Sigmoid colon (tissue), 7 donors: ENCODE data around the gene HADHB. TPM values are rescaled to one million over a fixed set of nuclear protein-coding genes. Genes with fewer than 3 reads are reported as not detected.

Source experiments
- DNase-seq: peaks from one replicate; pipeline ENCODE4 v3.0.0-alpha.2; 2019
- H3K27ac ChIP-seq, 4 donors: fragments of 200-600 bp; sonication (generic); one replicate each; pipeline ENCODE4 v1.5.1; 2016 to 2019; ENCODE audit warnings: mild to moderate bottlenecking in 1 of 4
- H3K27me3 ChIP-seq, 3 donors: fragments of 200-600 bp; sonication (generic); one replicate each; pipeline ENCODE4 v1.5.1; 2019; ENCODE audit warnings: mild to moderate bottlenecking in 1 of 3
- H3K36me3 ChIP-seq, 4 donors: fragments of 200-600 bp; sonication (generic); one replicate each; pipeline ENCODE4 v1.5.1; 2016 to 2019
- H3K4me1 ChIP-seq, 4 donors: fragments of 200-600 bp; sonication (generic); one replicate each; pipeline ENCODE4 v1.5.1; 2017 to 2019
- H3K4me3 ChIP-seq, 4 donors: fragments of 200-600 bp; sonication (generic); one replicate each; pipeline ENCODE4 v1.5.1; 2017 to 2019; ENCODE audit warnings: mild to moderate bottlenecking in 2 of 4, moderate library complexity in 1 of 4
- H3K9me3 ChIP-seq, 4 donors: fragments of 200-600 bp in 3 of 4; sonication (generic) in 3 of 4; one replicate each; pipeline versions ENCODE4 v1.5.1 to v1.6.1; 2013 to 2019
- EP300 ChIP-seq, 4 donors: sonication (generic); formaldehyde crosslinking; IDR thresholded peaks; one replicate each; pipeline ENCODE4 v1.6.1; 2017; ENCODE audit warnings: antibody characterized with exemption in 4 of 4
- POLR2A ChIP-seq, 2 donors: fragments of 450-650 bp; IDR thresholded peaks; one replicate each; pipeline ENCODE4 v1.6.1; 2016; ENCODE audit warnings: antibody characterized with exemption in 2 of 2, mild to moderate bottlenecking in 2 of 2, moderate library complexity in 2 of 2
- POLR2AphosphoS5 ChIP-seq, 4 donors: sonication (generic); formaldehyde crosslinking; IDR thresholded peaks; one replicate each; pipeline ENCODE4 v1.6.1; 2017; ENCODE audit warnings: antibody characterized with exemption in 4 of 4
- WGBS, 2 donors: extraction: QIAGEN DNeasy Blood & Tissue Kit; methylation state at CpG; one replicate each; pipeline ENCODE4 v1.1.7; 2013; 5-methylcytosine and 5-hydroxymethylcytosine counted together
- intact Hi-C: fragments of 100-400 bp; cut with DNase I; formaldehyde crosslinking; loops from one replicate; pipeline ENCODE4 v1.15.1; 2023
- polyA plus RNA-seq, 3 donors: library from polyadenylated mRNA; stranded (reverse); fragments of 200-250 nt; gene quantifications; one replicate each; pipeline ENCODE4 v1.2.3, GENCODE V29; 2013
- total RNA-seq, 4 donors: library from RNA; depleted of rRNA; stranded (reverse); fragments of >200 nt; gene quantifications; one replicate each; pipeline ENCODE4 v1.1.0, GENCODE V29; 2016
- TF ChIP-seq, protein P1 (sequence below), 4 experiments: fragments of 450-650 bp in 3 of 4; fragments of 200-600 bp in 1 of 4; IDR thresholded peaks; one replicate each; pipeline ENCODE4 v1.5.1; 2016 to 2019; ENCODE audit warnings: antibody characterized with exemption in 4 of 4, mild to moderate bottlenecking in 3 of 4, moderate library complexity in 2 of 4
- donor health status: healthy with polysubstance abuse.
- donor health status: Bipolar disorder and iron deficiency.
- donor health status: healthy.

Gene HADHB
- total and polyA plus RNA-seq, 7 donors = 82.8 to 212 (median 120) TPM

DNA sequence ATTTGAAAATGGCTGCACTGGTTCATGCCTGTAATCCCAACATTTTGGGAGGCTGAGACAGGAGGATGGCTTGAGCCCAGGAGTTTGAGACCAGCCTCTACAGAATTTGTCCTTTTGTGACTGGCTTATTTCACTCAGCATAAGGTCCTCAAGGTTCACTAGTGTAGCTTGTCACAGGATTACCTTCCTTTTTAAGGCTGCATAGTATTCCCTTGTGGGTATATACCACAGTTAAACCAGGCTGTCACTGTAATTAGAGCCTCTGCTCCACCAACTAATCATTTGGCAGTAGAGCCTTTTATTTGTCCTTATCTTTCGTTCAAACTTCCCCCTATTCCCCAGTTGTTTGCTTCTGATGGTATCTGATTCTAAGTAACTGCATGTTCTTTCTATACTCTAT, 50.8 kb downstream of the HADHB start:
- Histone ChIP-seq H3K27ac (no peak overlapping the region), H3K27me3 (no peaks in the 10 kb centered on the region), H3K4me1 (peaks cover 0 to 19% (median 18%) of the 10 kb centered on the region in 4 donors), H3K9me3 (no peaks in the 10 kb centered on the region), H3K36me3 (peaks cover 0 to 6% (median 0%) of the 10 kb centered on the region in 4 donors), H3K4me3 (no peak overlapping the region)
- TF ChIP-seq, protein P1, sequence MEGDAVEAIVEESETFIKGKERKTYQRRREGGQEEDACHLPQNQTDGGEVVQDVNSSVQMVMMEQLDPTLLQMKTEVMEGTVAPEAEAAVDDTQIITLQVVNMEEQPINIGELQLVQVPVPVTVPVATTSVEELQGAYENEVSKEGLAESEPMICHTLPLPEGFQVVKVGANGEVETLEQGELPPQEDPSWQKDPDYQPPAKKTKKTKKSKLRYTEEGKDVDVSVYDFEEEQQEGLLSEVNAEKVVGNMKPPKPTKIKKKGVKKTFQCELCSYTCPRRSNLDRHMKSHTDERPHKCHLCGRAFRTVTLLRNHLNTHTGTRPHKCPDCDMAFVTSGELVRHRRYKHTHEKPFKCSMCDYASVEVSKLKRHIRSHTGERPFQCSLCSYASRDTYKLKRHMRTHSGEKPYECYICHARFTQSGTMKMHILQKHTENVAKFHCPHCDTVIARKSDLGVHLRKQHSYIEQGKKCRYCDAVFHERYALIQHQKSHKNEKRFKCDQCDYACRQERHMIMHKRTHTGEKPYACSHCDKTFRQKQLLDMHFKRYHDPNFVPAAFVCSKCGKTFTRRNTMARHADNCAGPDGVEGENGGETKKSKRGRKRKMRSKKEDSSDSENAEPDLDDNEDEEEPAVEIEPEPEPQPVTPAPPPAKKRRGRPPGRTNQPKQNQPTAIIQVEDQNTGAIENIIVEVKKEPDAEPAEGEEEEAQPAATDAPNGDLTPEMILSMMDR (IDR thresholded peaks at IDR 0.05) = no peak
- no peak for TF ChIP-seq POLR2AphosphoS5 (IDR thresholded peaks at IDR 0.05)
- no peak for TF ChIP-seq POLR2A (IDR thresholded peaks at IDR 0.05)
- TF ChIP-seq EP300 (IDR thresholded peaks at IDR 0.05) = no peak
- intact Hi-C loops = no loop called here
- no peak for DNase-seq
- 61 to 77% methylated on average over 1 of the region's 1 CpG for WGBS, 2 donors

- H3K4me3 ChIP-seq = no peak overlapping the region
Observed at GRCh38 chr2:26297061-26297460, 52.3 kb downstream of the HADHB start.

DNA sequence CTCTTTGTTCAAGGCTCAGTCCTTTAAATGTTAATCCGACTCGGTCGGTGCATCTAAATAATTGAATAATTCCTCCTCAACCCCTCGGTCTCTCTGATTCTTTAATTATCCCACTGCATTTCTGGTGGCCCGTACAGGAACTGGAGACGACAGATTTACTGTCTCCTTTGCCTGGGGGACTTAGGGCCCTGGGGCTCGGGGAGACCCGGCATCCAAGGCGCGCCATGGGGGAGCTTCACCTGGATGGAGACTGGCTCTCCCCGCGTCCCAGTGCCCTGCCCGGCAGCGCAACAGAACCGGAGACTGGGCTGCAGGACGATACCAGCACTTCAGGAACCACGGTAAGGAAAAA, 53.5 kb downstream of the HADHB start:
- TF ChIP-seq, protein P1 (IDR thresholded peaks at IDR 0.05) = no peak
- TF ChIP-seq EP300 (IDR thresholded peaks at IDR 0.05) (no peak), POLR2AphosphoS5 (IDR thresholded peaks at IDR 0.05) (no peak), POLR2A (IDR thresholded peaks at IDR 0.05) (no peak)
- intact Hi-C loops = loop anchor here (2.0 kb wide), 3 partner anchors 33 to 53 kb away; partner anchors contain the start of genes HADHA and HADHB
- H3K4me3 ChIP-seq = peak overlapping the region; percentile 39 to 69 (median 60)

More at GRCh38 chr2:26297061-26297460, 52.3 kb downstream of the HADHB start:
- Histone ChIP-seq H3K4me1 (peaks cover 0 to 23% (median 21%) of the 10 kb centered on the region in 4 donors), H3K27me3 (no peaks in the 10 kb centered on the region), H3K36me3 (no peaks in the 10 kb centered on the region), H3K27ac (no peak overlapping the region), H3K9me3 (no peaks in the 10 kb centered on the region)
- TF ChIP-seq, protein P1 (IDR thresholded peaks at IDR 0.05) = no peak
- TF ChIP-seq POLR2A (IDR thresholded peaks at IDR 0.05) (no peak), POLR2AphosphoS5 (IDR thresholded peaks at IDR 0.05) (no peak), EP300 (IDR thresholded peaks at IDR 0.05) (no peak)
- no peak for DNase-seq
- intact Hi-C loops = no loop called here
- 88 to 90% methylated on average over 3 of the region's 3 CpGs for WGBS, 2 donors

DNA sequence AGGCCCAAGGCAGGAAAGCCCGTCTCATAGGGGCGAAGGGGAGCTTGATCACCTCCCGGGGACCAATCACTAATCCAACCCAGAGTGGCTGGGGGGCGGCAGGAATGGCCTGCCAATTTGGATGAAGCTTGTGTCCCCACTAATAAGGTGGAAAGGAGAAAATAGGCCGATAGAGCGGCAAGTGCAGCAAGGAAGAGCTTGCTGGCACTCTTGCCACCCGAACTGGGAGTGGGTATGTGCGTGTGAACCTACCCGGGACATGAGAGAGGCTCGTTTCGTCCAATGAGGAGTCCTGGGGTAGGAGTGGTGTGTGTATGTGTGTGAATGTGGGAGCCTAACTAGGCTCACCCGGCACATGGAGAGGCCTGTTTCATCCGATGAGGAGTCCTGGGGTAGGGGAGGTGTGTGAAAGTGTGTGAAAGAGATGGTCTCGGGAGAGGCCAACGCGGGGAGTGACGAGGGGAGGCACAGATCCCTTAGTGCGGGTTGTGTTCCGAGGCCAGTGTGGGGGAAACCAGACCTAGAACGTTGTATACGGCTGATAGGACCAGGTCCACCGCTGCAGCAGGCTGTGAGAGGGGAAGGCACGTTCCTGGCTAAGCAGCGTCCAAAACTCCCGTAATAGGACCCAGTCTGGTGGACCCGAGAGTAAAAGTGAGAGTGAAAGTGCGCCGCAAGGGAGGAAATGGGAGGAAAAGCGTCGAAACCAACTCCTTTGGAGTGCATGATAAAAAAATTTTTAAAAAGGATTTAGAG, 54.1 kb downstream of the HADHB start:
- intact Hi-C loops = loop anchor here (2.0 kb wide), 3 partner anchors 32 to 54 kb away; partner anchors contain the start of genes HADHA and HADHB
- peaks cover 0 to 23% (median 21%) of the 10 kb centered on the region in 4 donors for H3K4me1 ChIP-seq
- H3K4me3 ChIP-seq = peak overlapping the region; percentile 39 to 69 (median 60)
- peak; percentile 84 for DNase-seq
- H3K27me3 ChIP-seq = no peaks in the 10 kb centered on the region
- no peak for TF ChIP-seq POLR2A (IDR thresholded peaks at IDR 0.05)
- TF ChIP-seq EP300 (IDR thresholded peaks at IDR 0.05) = no peak
- TF ChIP-seq, protein P1 (IDR thresholded peaks at IDR 0.05) = no peak
- peak in 2 of 4 donors; percentile 36 to 41 for TF ChIP-seq POLR2AphosphoS5 (IDR thresholded peaks at IDR 0.05)
- H3K27ac ChIP-seq = peak overlapping the region; percentile 84 to 88 (median 84)
- peaks cover 0 to 3% (median 0%) of the 10 kb centered on the region in 4 donors for H3K36me3 ChIP-seq
- 12 to 46% methylated on average over 30 of the region's 30 CpGs for WGBS, 2 donors
- no peaks in the 10 kb centered on the region for H3K9me3 ChIP-seq

More for the DNA sequence above, 53.5 kb downstream of the HADHB start:
- H3K4me1 ChIP-seq = peaks cover 0 to 23% (median 21%) of the 10 kb centered on the region in 4 donors
- no peaks in the 10 kb centered on the region for H3K36me3 ChIP-seq
- whole genome bisulfite sequencing, 2 donors = 52 to 85% methylated on average over 17 of the region's 17 CpGs
- DNase-seq = no peak
- no peaks in the 10 kb centered on the region for H3K27me3 ChIP-seq
- H3K27ac ChIP-seq = peak overlapping the region; percentile 84 to 88 (median 84)
- no peaks in the 10 kb centered on the region for H3K9me3 ChIP-seq
